Head of caudate nucleus (tissue), 42 donors: ENCODE data around the gene SIK1.
"Not testable (repeated sequence)": the region's sequence is repeated elsewhere in the genome, so short reads cannot be mapped to it uniquely, and the experiment has no call there.

Experiments used
- DNase-seq, 42 donors: peaks; one replicate each; pipeline versions ENCODE4 v3.0.0 to v3.0.0-alpha.2; 2020 to 2021; ENCODE audit warnings: mixed read lengths in 7 of 42
- intact Hi-C: fragments of 100-400 bp; cut with DNase I; formaldehyde crosslinking; loops from one replicate; pipeline ENCODE4 v1.15.0; 2022

The SIK1 gene

GRCh38 chr21:43442571-43442970 is 15.6 kb upstream of the SIK1 start:
- DNase-seq, intact Hi-C loops: not testable (repeated sequence)

GRCh38 chr21:43440835-43441727 is 14.2 kb upstream of the SIK1 start:
- DNase-seq, intact Hi-C loops: not testable (repeated sequence)

- DNase-seq, result peak in 1 of 42 donors; percentile 0
- intact Hi-C loops, result not testable (repeated sequence)
Observed at GRCh38 chr21:43439316-43440075, 12.6 kb upstream of the SIK1 start.

- intact Hi-C loops, DNase-seq: not testable (repeated sequence)
Observed at GRCh38 chr21:43436272-43436671, 9.3 kb upstream of the SIK1 start.

- DNase-seq, intact Hi-C loops: not testable (repeated sequence)
Observed at GRCh38 chr21:43433340-43434136, 6.6 kb upstream of the SIK1 start.

- DNase-seq, intact Hi-C loops: not testable (repeated sequence)
Observed at GRCh38 chr21:43430830-43431416, 4.0 kb upstream of the SIK1 start.

GRCh38 chr21:43428964-43429363 is 2.0 kb upstream of the SIK1 start:
- intact Hi-C loops, DNase-seq: not testable (repeated sequence)

GRCh38 chr21:43427242-43427559 is 270 bp upstream of the SIK1 start:
- DNase-seq, intact Hi-C loops: not testable (repeated sequence)

- DNase-seq, intact Hi-C loops: not testable (repeated sequence)
Observed at GRCh38 chr21:43426004-43426403, 927 bp downstream of the SIK1 start.

GRCh38 chr21:43419475-43419874 is 7.5 kb downstream of the SIK1 start:
- DNase-seq, intact Hi-C loops: not testable (repeated sequence)

GRCh38 chr21:43414576-43414975 is 12.4 kb downstream of the SIK1 start:
- intact Hi-C loops, DNase-seq: not testable (repeated sequence)

- intact Hi-C loops, DNase-seq: not testable (repeated sequence)
Observed at GRCh38 chr21:43412020-43412788, 14.7 kb downstream of the SIK1 start.

- intact Hi-C loops, DNase-seq: not testable (repeated sequence)
Observed at GRCh38 chr21:43410456-43411068, 16.4 kb downstream of the SIK1 start.

GRCh38 chr21:43407139-43407538 is 19.8 kb downstream of the SIK1 start:
- intact Hi-C loops, DNase-seq: not testable (repeated sequence)

GRCh38 chr21:43404450-43404849 is 22.5 kb downstream of the SIK1 start:
- intact Hi-C loops, DNase-seq: not testable (repeated sequence)

- DNase-seq, intact Hi-C loops: not testable (repeated sequence)
Observed at GRCh38 chr21:43403651-43404430, 23.1 kb downstream of the SIK1 start.

- intact Hi-C loops, DNase-seq: not testable (repeated sequence)
Observed at GRCh38 chr21:43401125-43401524, 25.8 kb downstream of the SIK1 start.
